OCI-LY3 (cell line): ENCODE data around the gene ADAMTS16.

Source experiments
- H2AFZ ChIP-seq: fragments of 200-600, 300-600 bp; shearing (Covaris generic); 2 replicates; pipeline ENCODE4 v1.6.0; 2014; ENCODE audit warnings: antibody characterized with exemption, low read depth, low read length
- H3K27ac ChIP-seq: fragments of 200-600, 300-600 bp; sonication (generic); 2 replicates; pipeline ENCODE4 v1.5.1; 2014; ENCODE audit warnings: mild to moderate bottlenecking, low read length, moderate library complexity, mixed read lengths
- H3K27me3 ChIP-seq: fragments of 200-600, 300-600 bp; sonication (generic); 2 replicates; pipeline ENCODE4 v1.6.1; 2014; ENCODE audit warnings: low read depth, low read length, mixed read lengths
- H3K36me3 ChIP-seq: fragments of 200-600, 300-600 bp; sonication (generic); replicated peaks from 2 replicates; pipeline ENCODE3; 2014; ENCODE audit warnings: low read depth, low read length, mixed read lengths
- H3K4me1 ChIP-seq: fragments of 300-600, 200-600 bp; sonication (generic); 2 replicates; pipeline ENCODE4 v1.6.1; 2014; ENCODE audit warnings: low read length, mixed read lengths
- H3K4me2 ChIP-seq: fragments of 200-600, 300-600 bp; sonication (generic); 2 replicates; pipeline ENCODE4 v1.6.1; 2014; ENCODE audit warnings: low read length, mixed read lengths
- H3K4me3 ChIP-seq: fragments of 300-600, 200-600 bp; sonication (generic); 2 replicates; pipeline ENCODE4 v1.5.1; 2014; ENCODE audit warnings: antibody characterized with exemption, mild to moderate bottlenecking, low read length, moderate library complexity
- H3K79me2 ChIP-seq: fragments of 300-600, 200-600 bp; shearing (Covaris generic); 2 replicates; pipeline ENCODE4 v1.6.1; 2014; ENCODE audit warnings: mild to moderate bottlenecking, low read length, mixed read lengths
- H3K9ac ChIP-seq: fragments of 300-600, 200-600 bp; shearing (Covaris generic); 2 replicates; pipeline ENCODE4 v1.6.0; 2014; ENCODE audit warnings: mild to moderate bottlenecking, low read length, moderate library complexity
- H3K9me3 ChIP-seq: fragments of 200-600, 300-600 bp; shearing (Covaris generic); 2 replicates; pipeline ENCODE4 v1.6.1; 2014; ENCODE audit warnings: low read length, mixed read lengths; ENCODE audit not compliant: insufficient read depth
- H4K20me1 ChIP-seq: fragments of 200-600, 300-600 bp; sonication (generic); 2 replicates; pipeline ENCODE4 v1.6.1; 2016; ENCODE audit warnings: low read length, mixed read lengths; ENCODE audit not compliant: insufficient read depth
- EZH2phosphoT487 ChIP-seq: fragments of 200-600 bp; shearing (Covaris generic); IDR thresholded peaks from 2 replicates; pipeline ENCODE4 v1.6.1; 2018; ENCODE audit warnings: antibody characterized with exemption, mixed run types, low read depth
- TF ChIP-seq, protein P1 (sequence below): fragments of 200-600, 300-600 bp; sonication (generic); IDR thresholded peaks from 2 replicates; pipeline ENCODE4 v1.5.1; 2014; ENCODE audit warnings: antibody characterized with exemption, low read length, low read depth

The ADAMTS16 gene

DNA sequence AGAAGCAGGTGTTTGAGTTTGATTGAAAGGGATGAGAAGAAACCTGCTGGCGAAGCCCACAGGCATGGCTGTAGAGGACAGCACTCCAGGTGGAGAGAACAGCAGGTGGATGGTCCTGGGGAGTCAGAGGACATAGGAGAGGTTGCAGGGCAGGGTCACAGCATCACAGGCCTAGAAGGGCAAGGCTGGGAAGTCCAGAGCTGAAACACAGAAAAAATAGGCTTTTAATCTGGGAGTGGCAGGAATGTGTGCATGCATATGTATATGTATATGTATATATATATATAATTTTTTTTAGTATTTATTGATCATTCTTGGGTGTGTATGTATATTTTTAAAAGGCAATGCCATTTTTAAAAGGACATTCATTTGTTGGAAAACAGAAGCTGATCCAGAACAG lies 118.4 kb downstream of the ADAMTS16 start:
- TF ChIP-seq, protein P1, sequence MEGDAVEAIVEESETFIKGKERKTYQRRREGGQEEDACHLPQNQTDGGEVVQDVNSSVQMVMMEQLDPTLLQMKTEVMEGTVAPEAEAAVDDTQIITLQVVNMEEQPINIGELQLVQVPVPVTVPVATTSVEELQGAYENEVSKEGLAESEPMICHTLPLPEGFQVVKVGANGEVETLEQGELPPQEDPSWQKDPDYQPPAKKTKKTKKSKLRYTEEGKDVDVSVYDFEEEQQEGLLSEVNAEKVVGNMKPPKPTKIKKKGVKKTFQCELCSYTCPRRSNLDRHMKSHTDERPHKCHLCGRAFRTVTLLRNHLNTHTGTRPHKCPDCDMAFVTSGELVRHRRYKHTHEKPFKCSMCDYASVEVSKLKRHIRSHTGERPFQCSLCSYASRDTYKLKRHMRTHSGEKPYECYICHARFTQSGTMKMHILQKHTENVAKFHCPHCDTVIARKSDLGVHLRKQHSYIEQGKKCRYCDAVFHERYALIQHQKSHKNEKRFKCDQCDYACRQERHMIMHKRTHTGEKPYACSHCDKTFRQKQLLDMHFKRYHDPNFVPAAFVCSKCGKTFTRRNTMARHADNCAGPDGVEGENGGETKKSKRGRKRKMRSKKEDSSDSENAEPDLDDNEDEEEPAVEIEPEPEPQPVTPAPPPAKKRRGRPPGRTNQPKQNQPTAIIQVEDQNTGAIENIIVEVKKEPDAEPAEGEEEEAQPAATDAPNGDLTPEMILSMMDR, result no peak
- TF ChIP-seq EZH2phosphoT487, result no peak
- no peaks in the 10 kb centered on the region for H3K27me3 ChIP-seq
- H2AFZ ChIP-seq, result no peak overlapping the region
- no peaks in the 10 kb centered on the region for H4K20me1 ChIP-seq
- no peaks in the 10 kb centered on the region for H3K79me2 ChIP-seq
- no peak overlapping the region for H3K27ac ChIP-seq
- no peaks in the 10 kb centered on the region for H3K4me1 ChIP-seq
- H3K4me3 ChIP-seq, result no peak overlapping the region
- no peak overlapping the region for H3K4me2 ChIP-seq
- no peaks in the 10 kb centered on the region; the same call in 1 of the 2 replicates for H3K9me3 ChIP-seq
- no peak overlapping the region for H3K9ac ChIP-seq
- no peaks in the 10 kb centered on the region for H3K36me3 ChIP-seq

DNA sequence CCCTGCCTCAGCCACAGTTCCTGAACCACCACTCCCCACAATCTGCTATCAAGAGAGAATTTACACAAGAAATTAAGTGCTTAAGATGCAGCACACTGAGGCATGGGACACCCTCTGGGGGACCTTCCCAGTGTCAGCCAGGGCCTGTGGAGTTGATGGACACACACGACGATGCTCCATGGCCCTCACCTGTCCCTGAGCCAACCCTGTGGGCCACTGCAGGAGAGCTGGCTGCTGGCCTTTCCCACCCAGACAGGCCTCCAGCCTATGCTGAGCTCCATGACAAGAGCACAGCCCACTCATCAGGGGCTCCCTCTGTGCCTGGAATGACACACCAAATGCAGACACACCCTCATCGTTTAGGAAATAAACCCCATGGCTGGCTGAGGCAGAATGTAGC lies 124.6 kb downstream of the ADAMTS16 start:
- no peak overlapping the region for H2AFZ ChIP-seq
- no peak overlapping the region for H3K9ac ChIP-seq
- H3K27ac ChIP-seq, result no peak overlapping the region
- no peak overlapping the region for H3K4me2 ChIP-seq
- H3K4me1 ChIP-seq, result no peaks in the 10 kb centered on the region
- TF ChIP-seq, protein P1, result no peak
- no peak for TF ChIP-seq EZH2phosphoT487
- no peaks in the 10 kb centered on the region for H3K36me3 ChIP-seq
- H3K9me3 ChIP-seq, result no peaks in the 10 kb centered on the region
- no peak overlapping the region for H3K4me3 ChIP-seq
- H3K27me3 ChIP-seq, result no peaks in the 10 kb centered on the region
- H3K79me2 ChIP-seq, result no peaks in the 10 kb centered on the region
- H4K20me1 ChIP-seq, result no peaks in the 10 kb centered on the region

DNA sequence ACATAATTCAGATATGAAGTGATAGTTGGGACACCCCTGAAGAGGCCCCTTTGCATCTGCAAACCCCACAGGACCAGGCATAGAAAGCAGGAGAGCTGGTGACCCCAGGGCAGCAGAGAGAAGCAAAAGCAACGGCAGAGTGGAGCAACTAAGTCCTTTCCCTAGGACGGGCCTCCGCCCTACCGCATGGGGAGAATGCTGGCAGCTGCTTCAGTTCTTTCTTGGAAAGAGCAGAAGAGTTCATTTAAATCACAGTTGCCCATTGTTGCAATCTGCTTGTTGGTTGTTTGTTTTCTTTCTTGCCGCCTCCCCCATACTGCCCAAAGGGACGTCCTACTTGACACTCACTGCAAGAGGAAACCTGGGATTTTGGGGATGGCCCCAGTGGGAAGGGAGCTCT lies 126.2 kb downstream of the ADAMTS16 start:
- Histone ChIP-seq H4K20me1 (no peaks in the 10 kb centered on the region), H2AFZ (no peak overlapping the region), H3K9me3 (no peaks in the 10 kb centered on the region), H3K4me2 (no peak overlapping the region), H3K27me3 (no peaks in the 10 kb centered on the region), H3K9ac (no peak overlapping the region), H3K4me3 (no peak overlapping the region), H3K27ac (no peak overlapping the region), H3K36me3 (no peaks in the 10 kb centered on the region), H3K79me2 (no peaks in the 10 kb centered on the region), H3K4me1 (no peaks in the 10 kb centered on the region)
- TF ChIP-seq, protein P1, result no peak
- TF ChIP-seq EZH2phosphoT487, result no peak

DNA sequence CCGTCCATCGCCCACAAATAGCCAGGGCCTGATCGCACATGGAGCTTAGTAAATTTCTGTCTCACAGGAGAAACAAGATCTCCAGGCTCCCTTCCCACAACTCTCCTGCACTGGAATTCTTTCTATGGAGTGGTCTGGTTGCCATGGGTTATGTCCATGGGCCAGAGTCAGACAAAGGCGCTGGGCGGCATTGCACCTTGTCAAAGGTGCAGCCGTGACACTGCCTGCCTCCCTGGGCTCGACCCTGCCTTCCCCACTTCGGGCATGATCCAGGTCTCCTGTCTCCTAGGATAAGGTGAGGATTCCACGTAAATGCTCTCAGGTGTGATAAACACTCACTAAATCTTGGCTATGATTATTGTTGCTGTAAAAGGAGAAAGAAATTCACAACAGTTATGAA lies 130.0 kb downstream of the ADAMTS16 start:
- Histone ChIP-seq H3K4me2 (no peak overlapping the region), H3K27me3 (no peaks in the 10 kb centered on the region), H2AFZ (no peak overlapping the region), H3K36me3 (no peaks in the 10 kb centered on the region), H3K4me1 (no peaks in the 10 kb centered on the region), H3K9me3 (no peaks in the 10 kb centered on the region), H3K9ac (no peak overlapping the region), H3K27ac (no peak overlapping the region), H3K4me3 (no peak overlapping the region), H3K79me2 (no peaks in the 10 kb centered on the region), H4K20me1 (no peaks in the 10 kb centered on the region)
- TF ChIP-seq, protein P1, result no peak
